RWPE2 (cell line): ENCODE data around the gene GRM5.
A peak's percentile ranks its signal among the peaks of the same experiment; 100 is the strongest.
"Not testable (repeated sequence)": the region's sequence is repeated elsewhere in the genome, so short reads cannot be mapped to it uniquely, and the experiment has no call there.

Source experiments
- ATAC-seq: fragments of 200-7000 bp; cut with Tn5 transposase; 3 replicates; pipeline ENCODE4 v1.9.1; 2021; ENCODE audit warnings: low read depth
- DNase-seq: peaks from one replicate; pipeline ENCODE4 v3.0.0-alpha.2; 2020; ENCODE audit warnings: low spot score
- H3K27ac ChIP-seq: fragments of 450-650 bp; 2 replicates; pipeline ENCODE4 v1.5.1; 2017; ENCODE audit warnings: mild to moderate bottlenecking; ENCODE audit not compliant: poor library complexity, severe bottlenecking
- H3K27me3 ChIP-seq: fragments of 250-450 bp; sonication (Bioruptor Pico); 2 replicates; pipeline ENCODE4 v1.5.1; 2021; ENCODE audit warnings: mild to moderate bottlenecking, moderate library complexity; ENCODE audit not compliant: insufficient read depth, poor library complexity, severe bottlenecking
- H3K36me3 ChIP-seq: fragments of 250-450 bp; sonication (Bioruptor Pico); 2 replicates; pipeline ENCODE4 v1.5.1; 2020; ENCODE audit warnings: low read depth, mild to moderate bottlenecking, moderate library complexity
- H3K4me1 ChIP-seq: fragments of 250-450 bp; sonication (Bioruptor Pico); 2 replicates; pipeline ENCODE4 v1.5.1; 2021; ENCODE audit warnings: mild to moderate bottlenecking, moderate library complexity; ENCODE audit not compliant: insufficient read depth, poor library complexity, severe bottlenecking
- H3K4me3 ChIP-seq: fragments of 250-450 bp; sonication (Bioruptor Pico); 2 replicates; pipeline ENCODE4 v1.5.1; 2021; ENCODE audit warnings: mild to moderate bottlenecking, moderate library complexity; ENCODE audit not compliant: severe bottlenecking
- H3K9me3 ChIP-seq: fragments of 250-450 bp; sonication (Bioruptor Pico); 2 replicates; pipeline ENCODE4 v1.5.1; 2021; ENCODE audit warnings: mild to moderate bottlenecking, moderate library complexity; ENCODE audit not compliant: severe bottlenecking
- CTCF ChIP-seq: fragments of 450-650 bp; IDR thresholded peaks from one replicate; pipeline ENCODE4 v1.5.1; 2017; ENCODE audit warnings: mild to moderate bottlenecking, moderate library complexity; ENCODE audit not compliant: poor library complexity, severe bottlenecking

GRM5 gene

GRCh38 chr11:88849773-88850172 is 216.0 kb downstream of the GRM5 start:
- H3K4me1 ChIP-seq, H3K27me3 ChIP-seq, H3K27ac ChIP-seq, DNase-seq, H3K36me3 ChIP-seq, H3K9me3 ChIP-seq, H3K4me3 ChIP-seq: not testable (repeated sequence)
- ATAC-seq = 0 out of 3 replicates have a peak, but pooled peaks have one; percentile 10

- no peaks in the 10 kb centered on the region for H3K36me3 ChIP-seq
- DNase-seq = no peak
- H3K4me3 ChIP-seq = no peak overlapping the region
- no peaks in the 10 kb centered on the region for H3K9me3 ChIP-seq
- no peaks in the 10 kb centered on the region for H3K27me3 ChIP-seq
- no peak overlapping the region for H3K27ac ChIP-seq
- peak; percentile 92 for ATAC-seq
- peaks cover 4% of the 10 kb centered on the region for H3K4me1 ChIP-seq
- TF ChIP-seq CTCF = no peak
Observed at GRCh38 chr11:88849368-88849767, 216.4 kb downstream of the GRM5 start.

DNA sequence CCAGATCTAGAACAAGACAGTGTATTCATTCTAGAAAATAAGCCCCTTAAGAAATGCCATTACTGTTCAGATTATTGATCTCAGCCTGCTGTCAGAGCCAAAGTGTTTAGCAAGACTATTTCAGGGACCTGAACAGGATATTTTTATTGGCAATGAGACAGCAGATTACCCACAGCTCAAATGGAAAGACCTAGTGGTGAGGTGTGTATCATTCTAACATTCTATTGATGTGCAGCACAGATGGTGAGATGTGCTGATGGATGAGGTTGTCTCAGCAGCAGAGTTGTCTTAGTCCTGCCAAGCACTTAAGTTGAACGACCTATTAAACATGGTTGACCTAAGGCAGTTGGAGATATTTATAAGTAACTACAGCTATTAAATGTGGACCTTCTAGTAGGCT is 219.5 kb downstream of the GRM5 start:
- H3K36me3 ChIP-seq, H3K4me3 ChIP-seq, ATAC-seq, H3K4me1 ChIP-seq, DNase-seq, H3K27me3 ChIP-seq, H3K27ac ChIP-seq, H3K9me3 ChIP-seq: not testable (repeated sequence)

DNA sequence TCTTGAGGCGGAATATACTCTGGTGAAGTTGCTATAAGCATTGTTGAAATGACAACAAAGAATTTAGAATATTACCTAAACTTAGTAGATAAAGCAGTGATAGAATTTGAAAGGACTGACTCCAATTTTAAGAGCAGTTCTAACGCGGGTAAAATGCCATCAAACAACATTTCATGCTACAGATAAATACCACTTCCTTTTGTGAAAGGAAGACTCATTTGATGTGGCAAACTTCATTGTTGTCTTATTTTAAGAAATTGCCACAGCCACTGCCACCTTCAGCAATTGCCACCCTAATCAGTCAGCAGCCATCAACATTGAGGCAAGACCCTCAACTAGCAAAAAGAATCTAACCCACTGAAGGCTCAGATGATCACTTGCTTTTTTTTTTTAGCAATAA is 220.8 kb downstream of the GRM5 start:
- ATAC-seq, H3K4me1 ChIP-seq, H3K4me3 ChIP-seq, H3K9me3 ChIP-seq, H3K27ac ChIP-seq, H3K36me3 ChIP-seq, H3K27me3 ChIP-seq, DNase-seq: not testable (repeated sequence)

GRCh38 chr11:88843766-88844426 is 221.9 kb downstream of the GRM5 start:
- not testable (repeated sequence) for H3K27ac ChIP-seq, H3K4me1 ChIP-seq, H3K27me3 ChIP-seq, H3K36me3 ChIP-seq, ATAC-seq, DNase-seq, H3K9me3 ChIP-seq, H3K4me3 ChIP-seq

GRCh38 chr11:88838139-88838538 is 227.6 kb downstream of the GRM5 start:
- not testable (repeated sequence) for DNase-seq, H3K4me1 ChIP-seq, H3K27ac ChIP-seq, H3K36me3 ChIP-seq, H3K4me3 ChIP-seq, H3K9me3 ChIP-seq, H3K27me3 ChIP-seq
- ATAC-seq = peak; percentile 88

- not testable (repeated sequence) for DNase-seq, H3K36me3 ChIP-seq, ATAC-seq
Observed at GRCh38 chr11:88835709-88836108, 230.1 kb downstream of the GRM5 start.

GRCh38 chr11:88831303-88831890 is 234.4 kb downstream of the GRM5 start:
- TF ChIP-seq CTCF = no peak
- no peak overlapping the region for H3K4me3 ChIP-seq
- ATAC-seq = no peak
- no peak overlapping the region for H3K27ac ChIP-seq
- no peaks in the 10 kb centered on the region for H3K9me3 ChIP-seq
- peaks cover 7% of the 10 kb centered on the region for H3K4me1 ChIP-seq
- DNase-seq = no peak
- H3K27me3 ChIP-seq = no peaks in the 10 kb centered on the region
- no peaks in the 10 kb centered on the region for H3K36me3 ChIP-seq

More at GRCh38 chr11:88835709-88836108, 230.1 kb downstream of the GRM5 start:
- not testable (repeated sequence) for H3K9me3 ChIP-seq, H3K4me3 ChIP-seq, H3K4me1 ChIP-seq, H3K27me3 ChIP-seq, H3K27ac ChIP-seq
